Left hindlimb (tissue), 1 donor: ENCODE results near the gene C15orf39.

Experiments used
- DNase-seq: peaks from one replicate; pipeline ENCODE4 v3.0.0-alpha.2; 2018

Gene C15orf39

GRCh38 chr15:75174102-75174501 lies 27.6 kb upstream of the C15orf39 start:
- no peak for DNase-seq

DNA sequence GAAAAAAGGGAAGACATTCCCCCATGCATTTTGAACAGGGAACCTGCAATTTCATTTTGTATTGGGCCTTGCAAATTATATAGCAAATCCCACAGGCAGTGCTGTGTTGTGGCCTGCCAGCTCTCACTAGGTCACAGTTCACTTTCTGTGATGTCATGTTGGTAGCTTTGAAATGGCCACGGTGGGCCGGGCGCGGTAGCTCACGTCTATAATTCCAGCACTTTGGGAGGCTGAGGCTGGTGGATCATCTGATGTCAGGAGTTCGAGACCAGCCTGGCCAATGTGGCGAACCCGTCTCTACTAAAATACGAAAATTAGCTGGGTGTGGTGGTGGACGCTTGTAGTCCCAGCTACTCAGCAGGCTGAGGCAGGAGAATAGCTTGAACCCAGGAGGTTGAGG lies 27.0 kb upstream of the C15orf39 start:
- DNase-seq: no peak

- DNase-seq: no peak
Observed at GRCh38 chr15:75176396-75176761, 25.3 kb upstream of the C15orf39 start.

GRCh38 chr15:75177360-75178071 lies 24.2 kb upstream of the C15orf39 start:
- DNase-seq: no peak

DNA sequence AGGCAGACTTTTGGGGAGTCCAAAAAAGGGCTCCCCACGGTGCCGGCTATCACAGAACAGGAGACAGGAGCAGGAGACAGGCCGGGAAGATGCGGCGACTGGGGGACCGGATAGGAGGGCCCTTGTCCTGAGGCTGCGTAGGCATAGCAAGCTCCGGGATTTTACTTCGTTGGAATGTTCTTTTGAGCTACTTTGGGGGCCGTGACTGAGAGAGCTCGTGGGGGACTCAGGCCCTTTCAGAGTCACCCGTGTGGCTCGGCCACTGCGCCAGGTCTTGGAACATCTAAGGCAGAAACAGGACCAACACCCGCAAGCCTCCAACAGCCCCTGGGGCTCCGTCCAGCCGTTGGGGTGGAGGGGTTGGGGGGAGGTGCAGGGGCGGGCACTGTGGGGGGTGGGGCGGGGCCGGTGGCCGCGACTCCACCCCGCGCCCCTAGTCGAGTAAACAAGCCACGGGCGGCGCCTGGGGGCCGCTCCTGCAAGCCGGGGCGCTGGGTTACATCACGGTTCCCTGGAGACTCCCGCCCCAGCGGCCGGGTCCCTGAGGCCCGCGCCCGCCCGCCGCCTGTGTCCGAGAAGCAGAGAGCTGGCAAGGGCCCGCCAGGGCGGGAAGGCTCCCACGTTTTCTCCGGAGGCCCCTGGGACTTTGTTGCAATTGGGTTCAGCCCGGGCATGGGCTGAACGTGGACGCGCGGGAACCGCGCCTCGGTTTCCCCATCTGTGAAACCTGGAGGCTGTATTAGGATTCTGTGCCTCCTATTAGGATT lies 23.3 kb upstream of the C15orf39 start:
- DNase-seq: no peak

GRCh38 chr15:75178938-75179745 lies 22.5 kb upstream of the C15orf39 start:
- no peak for DNase-seq

- no peak for DNase-seq
Observed at GRCh38 chr15:75179746-75180140, 21.9 kb upstream of the C15orf39 start.

DNA sequence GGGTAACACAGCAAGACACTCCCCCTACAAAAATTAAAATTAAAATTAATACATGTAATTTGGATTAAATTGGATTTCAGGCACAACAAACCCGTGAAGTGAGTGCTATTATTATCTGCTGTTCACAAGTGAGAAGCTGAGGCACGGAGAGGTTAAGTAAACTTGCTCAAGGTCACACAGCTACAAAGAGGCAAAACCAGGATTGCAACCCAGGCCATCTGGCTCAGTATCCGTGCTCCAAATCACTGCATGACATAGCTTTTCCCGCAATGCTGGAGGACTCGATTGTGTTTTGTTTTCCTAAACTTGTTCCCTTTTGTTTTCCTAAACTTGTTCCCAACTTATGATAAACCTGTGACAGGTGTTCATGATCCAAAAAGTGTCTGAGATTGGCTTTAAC lies 19.9 kb upstream of the C15orf39 start:
- no peak for DNase-seq

- no peak for DNase-seq
Observed at GRCh38 chr15:75182187-75183131, 19.2 kb upstream of the C15orf39 start.

GRCh38 chr15:75185271-75186029 lies 16.2 kb upstream of the C15orf39 start:
- no peak for DNase-seq

DNA sequence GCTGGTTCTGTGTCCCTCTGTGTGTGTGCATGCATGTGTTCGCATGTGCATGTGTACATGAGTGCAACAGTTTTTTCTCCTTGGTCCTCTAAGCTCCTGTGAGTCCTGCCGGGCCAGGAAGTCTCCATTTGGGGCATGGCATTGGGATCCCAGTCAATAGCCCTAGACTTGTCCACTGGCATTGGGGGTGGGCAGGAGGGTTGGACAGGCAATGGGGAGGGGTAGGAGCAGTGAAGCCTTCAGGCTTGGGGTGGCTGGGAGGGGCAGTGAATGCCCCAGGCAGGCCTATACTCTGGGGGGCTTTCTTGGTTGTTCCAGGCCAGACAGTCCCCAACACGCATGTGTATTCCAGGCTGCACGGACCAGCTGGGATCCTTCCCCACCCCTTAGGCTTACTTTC lies 15.6 kb upstream of the C15orf39 start:
- no peak for DNase-seq

GRCh38 chr15:75188499-75188898 lies 13.2 kb upstream of the C15orf39 start:
- DNase-seq: no peak

DNA sequence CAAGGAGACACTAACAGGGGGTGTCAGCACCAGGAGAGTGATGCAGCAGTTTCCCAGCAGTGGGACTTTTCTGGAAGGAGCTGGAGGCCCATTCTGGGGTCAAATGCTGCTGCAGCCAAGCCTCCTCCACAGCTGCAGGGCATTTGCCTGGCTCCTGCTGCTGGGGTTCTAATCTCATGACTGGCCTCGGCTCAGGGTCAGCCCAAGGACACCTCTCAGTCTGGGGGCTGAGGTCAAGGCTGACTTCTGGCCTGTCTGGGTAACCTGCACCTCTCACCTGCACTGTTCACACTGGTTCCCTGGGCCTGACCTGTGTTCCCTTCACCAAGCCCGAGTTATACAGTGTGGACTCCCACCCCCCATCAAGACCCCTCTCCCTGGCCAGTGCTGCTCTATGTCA lies 10.4 kb upstream of the C15orf39 start:
- DNase-seq: no peak

DNA sequence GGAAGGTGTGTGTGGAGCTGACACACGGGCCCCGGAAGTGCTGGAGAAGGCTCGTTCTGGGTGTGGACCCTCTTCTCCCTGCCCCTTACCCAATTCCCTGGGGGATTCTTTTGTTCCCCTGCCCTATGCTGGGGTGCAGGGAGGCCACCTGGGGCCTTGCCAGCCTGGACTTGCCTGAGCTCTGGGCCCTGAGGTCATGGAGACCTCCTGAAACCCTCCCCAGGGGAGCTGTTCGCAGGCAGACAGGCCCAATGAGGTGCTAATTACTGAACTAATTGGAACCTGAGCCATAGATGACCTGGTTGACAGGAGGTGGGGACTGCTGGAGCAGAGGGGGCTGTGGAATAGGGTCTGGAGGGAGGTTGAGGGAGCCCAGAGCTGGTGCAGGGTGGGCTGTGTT lies 9.4 kb upstream of the C15orf39 start:
- no peak for DNase-seq

DNA sequence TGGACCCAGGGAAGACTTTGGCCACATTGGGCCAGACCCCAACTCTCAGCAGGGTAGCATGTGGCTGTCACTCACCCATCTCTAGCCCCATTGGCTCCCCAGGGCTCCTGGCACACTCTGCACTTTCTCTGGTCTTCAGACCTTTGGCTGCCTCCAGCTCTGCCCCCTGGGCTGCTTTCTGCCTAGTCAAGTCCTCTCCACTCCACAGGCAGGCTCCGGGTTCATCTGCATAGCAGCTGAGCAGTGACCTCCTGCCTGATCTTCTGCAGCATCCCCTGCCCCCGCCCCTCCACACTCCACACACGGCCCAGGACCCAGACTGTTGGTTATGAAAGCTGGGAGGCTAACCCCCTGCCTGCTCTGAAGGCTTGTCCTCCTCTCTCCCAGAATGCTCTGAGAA lies 8.4 kb upstream of the C15orf39 start:
- DNase-seq: no peak

DNA sequence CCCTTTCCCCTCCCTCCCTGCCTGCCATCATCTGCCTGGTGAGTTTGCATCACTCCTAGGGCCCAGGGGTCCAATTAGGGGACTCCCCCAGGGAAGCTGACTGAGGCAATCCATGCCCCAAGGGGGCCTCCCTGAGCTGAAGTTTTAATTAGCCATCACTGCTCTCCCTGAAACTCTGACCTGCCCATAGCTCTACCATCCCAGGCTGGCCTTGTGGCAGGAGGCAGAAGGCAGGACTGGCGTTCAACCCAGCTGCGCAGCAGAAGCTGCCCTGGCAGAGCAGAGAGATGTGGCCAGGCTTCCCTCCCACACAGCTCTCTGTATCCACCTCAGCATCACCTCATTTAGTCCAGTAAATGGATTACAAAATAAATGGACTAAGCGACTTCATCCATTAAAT lies 7.7 kb upstream of the C15orf39 start:
- DNase-seq: no peak

- no peak for DNase-seq
Observed at GRCh38 chr15:75194397-75194796, 7.3 kb upstream of the C15orf39 start.

- peak; percentile 77 for DNase-seq
Observed at GRCh38 chr15:75195122-75195765, 6.4 kb upstream of the C15orf39 start.

DNA sequence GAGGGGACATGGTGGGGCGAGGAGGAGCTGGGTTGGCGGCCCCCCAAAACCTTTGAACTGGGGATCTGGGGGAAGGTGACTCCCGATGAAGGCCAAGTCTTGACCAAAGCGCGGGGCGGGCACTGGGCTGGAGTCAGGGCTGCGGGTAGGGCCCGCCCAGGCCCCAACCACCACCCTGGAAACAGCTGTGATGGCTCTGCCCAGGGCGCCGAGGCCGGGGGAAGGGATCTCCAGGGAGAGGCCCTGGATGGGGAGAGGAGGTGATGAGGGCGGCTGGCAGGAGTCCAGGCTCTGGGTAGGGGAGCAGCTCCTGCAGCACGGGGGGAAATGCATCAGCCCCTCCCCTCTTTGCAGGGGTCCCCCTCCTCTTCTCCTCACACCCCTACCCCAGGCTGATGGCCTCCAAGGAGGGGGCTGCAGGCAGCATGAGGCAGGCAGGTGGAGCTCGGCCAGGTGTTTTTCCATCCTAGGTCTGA lies 5.9 kb upstream of the C15orf39 start:
- peak; percentile 66 for DNase-seq

- no peak for DNase-seq
Observed at GRCh38 chr15:75197062-75197630, 4.5 kb upstream of the C15orf39 start.
